Upper lobe of left lung (tissue), 6 donors: ENCODE measurements around the gene CLNK. TPM values are rescaled to one million over a fixed set of nuclear protein-coding genes. Genes with fewer than 3 reads are reported as not detected.

Source experiments
- ATAC-seq, 2 donors: fragments of 200-7000 bp; cut with Tn5 transposase; one replicate each; pipeline ENCODE4 v1.9.1; 2022; ENCODE audit warnings: mild to moderate bottlenecking in 2 of 2, moderate library complexity in 2 of 2; ENCODE audit not compliant: low FRiP score in 2 of 2
- DNase-seq, 2 donors: peaks; one replicate each; pipeline ENCODE4 v3.0.0-alpha.2; 2019 to 2020
- H3K27ac ChIP-seq, 4 donors: fragments of 200-600 bp; sonication (generic); one replicate each; pipeline ENCODE4 v1.5.1; 2016 to 2019
- H3K27me3 ChIP-seq, 4 donors: fragments of 200-600 bp; sonication (generic); one replicate each; pipeline ENCODE4 v1.5.1; 2017 to 2019
- H3K36me3 ChIP-seq, 4 donors: fragments of 200-600 bp; sonication (generic); one replicate each; pipeline ENCODE4 v1.5.1; 2016 to 2019
- H3K4me1 ChIP-seq, 4 donors: fragments of 200-600 bp; sonication (generic); one replicate each; pipeline ENCODE4 v1.5.1; 2018 to 2019
- H3K4me3 ChIP-seq, 4 donors: fragments of 200-600 bp; sonication (generic); one replicate each; pipeline ENCODE4 v1.5.1; 2017 to 2019; ENCODE audit warnings: mild to moderate bottlenecking in 2 of 4, moderate library complexity in 1 of 4
- H3K9me3 ChIP-seq, 4 donors: fragments of 200-600 bp; sonication (generic); one replicate each; pipeline ENCODE4 v1.5.1; 2018 to 2019
- EP300 ChIP-seq, 4 donors: sonication (generic); formaldehyde crosslinking; IDR thresholded peaks; one replicate each; pipeline ENCODE4 v1.5.1; 2017; ENCODE audit warnings: antibody characterized with exemption in 4 of 4, control low read depth in 2 of 4
- POLR2A ChIP-seq, 4 donors: fragments of 450-650 bp; IDR thresholded peaks; one replicate each; pipeline ENCODE4 v1.5.1; 2016 to 2017; ENCODE audit warnings: antibody characterized with exemption in 4 of 4, mild to moderate bottlenecking in 2 of 4
- POLR2AphosphoS5 ChIP-seq, 2 donors: sonication (generic); formaldehyde crosslinking; IDR thresholded peaks; one replicate each; pipeline ENCODE4 v1.5.1; 2017; ENCODE audit warnings: antibody characterized with exemption in 2 of 2
- WGBS, 2 donors: methylation state at CpG; one replicate each; pipeline ENCODE4 v1.1.5; 2017 to 2018; 5-methylcytosine and 5-hydroxymethylcytosine counted together
- total RNA-seq, 6 donors: library from RNA; depleted of rRNA in 4 of 6; stranded (reverse); fragments of >200 nt in 4 of 6; gene quantifications; one replicate each; pipeline versions ENCODE4 v1.1.0 to v1.2.1, GENCODE V29; 2016 to 2021
- TF ChIP-seq, protein P1 (sequence below), 6 experiments: fragments of 450-650 bp in 4 of 6; fragments of 200-600 bp in 2 of 6; sonication (generic) in 2 of 6; IDR thresholded peaks; one replicate each; pipeline ENCODE4 v1.5.1; 2016 to 2019; ENCODE audit warnings: antibody characterized with exemption in 6 of 6
- donor health status: DM: no; HTN: no; CAD: no; lungs with moderate emphysema.
- donor health status: DM: no; HTN: yes; CAD: no; lungs with severe emphysema.

The CLNK gene
- total RNA-seq, 6 donors from 2014 or later = 0.14 to 0.69 (median 0.20) TPM; not detected in 3

- DNase-seq = no peak
- no peaks in the 10 kb centered on the region for H3K9me3 ChIP-seq
These were observed 6.6 kb downstream of the CLNK start for GRCh38 chr4:10677796-10678497.

GRCh38 chr4:10673817-10674369 lies 10.7 kb downstream of the CLNK start:
- H3K27ac ChIP-seq = no peak overlapping the region
- ATAC-seq (no peak), DNase-seq (no peak)
- no peaks in the 10 kb centered on the region for H3K27me3 ChIP-seq
- TF ChIP-seq POLR2AphosphoS5 (IDR thresholded peaks at IDR 0.05) = no peak
- no peak for TF ChIP-seq POLR2A (IDR thresholded peaks at IDR 0.05)
- TF ChIP-seq, protein P1, sequence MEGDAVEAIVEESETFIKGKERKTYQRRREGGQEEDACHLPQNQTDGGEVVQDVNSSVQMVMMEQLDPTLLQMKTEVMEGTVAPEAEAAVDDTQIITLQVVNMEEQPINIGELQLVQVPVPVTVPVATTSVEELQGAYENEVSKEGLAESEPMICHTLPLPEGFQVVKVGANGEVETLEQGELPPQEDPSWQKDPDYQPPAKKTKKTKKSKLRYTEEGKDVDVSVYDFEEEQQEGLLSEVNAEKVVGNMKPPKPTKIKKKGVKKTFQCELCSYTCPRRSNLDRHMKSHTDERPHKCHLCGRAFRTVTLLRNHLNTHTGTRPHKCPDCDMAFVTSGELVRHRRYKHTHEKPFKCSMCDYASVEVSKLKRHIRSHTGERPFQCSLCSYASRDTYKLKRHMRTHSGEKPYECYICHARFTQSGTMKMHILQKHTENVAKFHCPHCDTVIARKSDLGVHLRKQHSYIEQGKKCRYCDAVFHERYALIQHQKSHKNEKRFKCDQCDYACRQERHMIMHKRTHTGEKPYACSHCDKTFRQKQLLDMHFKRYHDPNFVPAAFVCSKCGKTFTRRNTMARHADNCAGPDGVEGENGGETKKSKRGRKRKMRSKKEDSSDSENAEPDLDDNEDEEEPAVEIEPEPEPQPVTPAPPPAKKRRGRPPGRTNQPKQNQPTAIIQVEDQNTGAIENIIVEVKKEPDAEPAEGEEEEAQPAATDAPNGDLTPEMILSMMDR (IDR thresholded peaks at IDR 0.05) = no peak
- TF ChIP-seq EP300 (IDR thresholded peaks at IDR 0.05) = no peak
- no peaks in the 10 kb centered on the region for H3K9me3 ChIP-seq
- 69 to 82% methylated on average over 5 of the region's 5 CpGs for WGBS, 2 donors
- no peaks in the 10 kb centered on the region for H3K36me3 ChIP-seq
- H3K4me1 ChIP-seq = no peaks in the 10 kb centered on the region
- H3K4me3 ChIP-seq = no peak overlapping the region

More at GRCh38 chr4:10677796-10678497, 6.6 kb downstream of the CLNK start:
- Histone ChIP-seq H3K4me1 (no peaks in the 10 kb centered on the region), H3K27me3 (no peaks in the 10 kb centered on the region), H3K4me3 (no peak overlapping the region), H3K36me3 (no peaks in the 10 kb centered on the region), H3K27ac (no peak overlapping the region)
- WGBS, 2 donors = 79 to 88% methylated on average over 5 of the region's 5 CpGs
- TF ChIP-seq, protein P1 (IDR thresholded peaks at IDR 0.05) = no peak
- no peak for TF ChIP-seq POLR2A (IDR thresholded peaks at IDR 0.05)
- TF ChIP-seq POLR2AphosphoS5 (IDR thresholded peaks at IDR 0.05) = no peak
- peak in 1 of 2 donors; percentile 45 for ATAC-seq

GRCh38 chr4:10672379-10672778 lies 12.2 kb downstream of the CLNK start:
- no peak overlapping the region for H3K27ac ChIP-seq
- no peaks in the 10 kb centered on the region for H3K36me3 ChIP-seq
- DNase-seq = no peak
- ATAC-seq = no peak
- no peak overlapping the region for H3K4me3 ChIP-seq
- WGBS, 2 donors = 54 to 67% methylated on average over 3 of the region's 3 CpGs
- no peaks in the 10 kb centered on the region for H3K4me1 ChIP-seq
- no peaks in the 10 kb centered on the region for H3K27me3 ChIP-seq
- no peaks in the 10 kb centered on the region for H3K9me3 ChIP-seq
- no peak for TF ChIP-seq POLR2A (IDR thresholded peaks at IDR 0.05)
- TF ChIP-seq, protein P1 (IDR thresholded peaks at IDR 0.05) = no peak
- no peak for TF ChIP-seq EP300 (IDR thresholded peaks at IDR 0.05)
- no peak for TF ChIP-seq POLR2AphosphoS5 (IDR thresholded peaks at IDR 0.05)

DNA sequence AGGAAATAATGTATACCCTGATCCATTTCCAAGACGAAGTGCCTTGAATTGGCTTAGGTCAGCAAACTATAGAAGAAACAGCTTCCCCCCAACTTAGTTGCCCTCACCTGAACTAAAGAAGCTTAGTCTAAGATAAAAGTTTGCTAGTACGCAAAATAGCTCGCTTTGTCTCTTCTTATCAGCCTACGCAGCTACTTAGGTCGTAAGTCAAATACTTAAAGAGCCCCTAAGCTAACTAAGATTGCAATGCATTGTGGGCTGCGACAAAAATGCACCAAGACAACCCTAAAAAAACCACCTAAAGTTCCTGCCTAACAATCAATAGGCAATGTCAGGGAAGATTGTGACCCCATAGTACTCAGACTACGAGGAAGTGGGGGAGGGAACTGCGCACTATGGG lies 12.8 kb downstream of the CLNK start:
- Histone ChIP-seq H3K27ac (no peak overlapping the region), H3K4me1 (no peaks in the 10 kb centered on the region), H3K36me3 (no peaks in the 10 kb centered on the region), H3K9me3 (no peaks in the 10 kb centered on the region), H3K4me3 (no peak overlapping the region), H3K27me3 (no peaks in the 10 kb centered on the region)
- TF ChIP-seq EP300 (IDR thresholded peaks at IDR 0.05) (no peak), POLR2A (IDR thresholded peaks at IDR 0.05) (no peak), POLR2AphosphoS5 (IDR thresholded peaks at IDR 0.05) (no peak)
- TF ChIP-seq, protein P1 (IDR thresholded peaks at IDR 0.05) = no peak
- WGBS, 2 donors = 51 to 73% methylated on average over 8 of the region's 8 CpGs
- no peak for ATAC-seq
- no peak for DNase-seq

- Histone ChIP-seq H3K27ac (no peak overlapping the region), H3K4me1 (no peaks in the 10 kb centered on the region), H3K36me3 (no peaks in the 10 kb centered on the region), H3K27me3 (no peaks in the 10 kb centered on the region), H3K4me3 (no peak overlapping the region), H3K9me3 (no peaks in the 10 kb centered on the region)
- TF ChIP-seq POLR2A (IDR thresholded peaks at IDR 0.05) (no peak), EP300 (IDR thresholded peaks at IDR 0.05) (no peak), POLR2AphosphoS5 (IDR thresholded peaks at IDR 0.05) (no peak)
- TF ChIP-seq, protein P1 (IDR thresholded peaks at IDR 0.05) = no peak
- DNase-seq (no peak), ATAC-seq (no peak)
- 28 to 50% methylated on average over 1 of the region's 1 CpG for WGBS, 2 donors
These were observed 13.2 kb downstream of the CLNK start for GRCh38 chr4:10671366-10671765.
